Fibroblast of lung (primary cell): Measurements from ENCODE around the gene MDK. TPM values are rescaled to one million over a fixed set of nuclear protein-coding genes. Genes with fewer than 3 reads are reported as not detected.

Experiments
- DNase-seq, 2 donors: peaks; one replicate each; pipeline versions ENCODE4 v3.0.0 to v3.0.0-alpha.2; 2010; ENCODE audit warnings: low read depth in 2 of 2
- H2AFZ ChIP-seq: 2 replicates; pipeline ENCODE4 v1.5.1; 2012; ENCODE audit warnings: low read length, control low read depth, inconsistent platforms
- H3K27ac ChIP-seq: 2 replicates; pipeline ENCODE4 v1.5.1; 2011; ENCODE audit warnings: low read length, control low read depth; ENCODE audit not compliant: insufficient read depth
- H3K27me3 ChIP-seq: 2 replicates; pipeline ENCODE4 v1.5.1; 2011; ENCODE audit warnings: mild to moderate bottlenecking, low read length; ENCODE audit not compliant: control insufficient read depth, insufficient read depth
- H3K36me3 ChIP-seq: 2 replicates; pipeline ENCODE4 v1.5.1; 2011; ENCODE audit warnings: low read length; ENCODE audit not compliant: control insufficient read depth, insufficient read depth
- H3K4me1 ChIP-seq: 2 replicates; pipeline ENCODE4 v1.5.1; 2011; ENCODE audit warnings: low read length; ENCODE audit not compliant: control insufficient read depth, insufficient read depth; ENCODE audit errors: extremely low read depth
- H3K4me2 ChIP-seq: 2 replicates; pipeline ENCODE4 v1.5.1; 2011; ENCODE audit warnings: low read length, control low read depth; ENCODE audit not compliant: insufficient read depth; ENCODE audit errors: extremely low read depth
- H3K4me3 ChIP-seq, 4 experiments: fragments of 200-600 bp in 1 of 4; sonication (generic) in 1 of 4; replicated peaks in 1 of 4; 2 replicates each; pipeline ENCODE4 v1.5.1; 2011 to 2016; ENCODE audit warnings: low read length in 4 of 4, low read depth in 3 of 4, mild to moderate bottlenecking in 3 of 4, control low read depth in 2 of 4, inconsistent platforms in 1 of 4, mixed read lengths in 1 of 4; ENCODE audit not compliant: insufficient read depth in 1 of 4; ENCODE audit errors: control extremely low read depth in 1 of 4
- H3K79me2 ChIP-seq: 2 replicates; pipeline ENCODE4 v1.5.1; 2012; ENCODE audit warnings: mild to moderate bottlenecking, low read length, inconsistent platforms; ENCODE audit not compliant: control insufficient read depth, insufficient read depth
- H3K9ac ChIP-seq: 2 replicates; pipeline ENCODE4 v1.5.1; 2011; ENCODE audit warnings: mild to moderate bottlenecking, low read length, control low read depth; ENCODE audit not compliant: insufficient read depth
- H3K9me3 ChIP-seq: 2 replicates; pipeline ENCODE4 v1.5.1; 2012; ENCODE audit warnings: low read depth, low read length; ENCODE audit not compliant: control insufficient read depth, insufficient read depth
- H4K20me1 ChIP-seq: 2 replicates; pipeline ENCODE4 v1.5.1; 2011; ENCODE audit warnings: low read length; ENCODE audit not compliant: control insufficient read depth, insufficient read depth; ENCODE audit errors: extremely low read depth
- EZH2 ChIP-seq: IDR thresholded peaks from 2 replicates; pipeline ENCODE4 v1.5.1; 2012; ENCODE audit warnings: low read length, control low read depth, mild to moderate bottlenecking; ENCODE audit errors: missing control alignments
- polyA plus RNA-seq, 2 donors: library from polyadenylated mRNA; depleted of rRNA in 1 of 2; stranded (reverse) in 1 of 2; unstranded in 1 of 2; fragments of >200 nt; gene quantifications; 2 replicates each; pipeline ENCODE4 v1.2.1, GENCODE V29; 2011 to 2012; ENCODE audit warnings: missing spikeins in 1 of 2
- total RNA-seq: library from RNA; depleted of rRNA; stranded (reverse); fragments of >200 nt; gene quantifications from 2 replicates; pipeline ENCODE4 v1.2.1, GENCODE V29; 2014
- TF ChIP-seq, protein P1 (sequence below), 2 donors: IDR thresholded peaks in 1 of 2; conservative IDR thresholded peaks in 1 of 2; 1 replicate in 1 of 2; 2 replicates in 1 of 2; pipeline ENCODE4 v1.5.1; 2011 to 2012; ENCODE audit warnings: low read length in 2 of 2, control low read depth in 1 of 2, inconsistent platforms in 1 of 2, low read depth in 1 of 2, mild to moderate bottlenecking in 1 of 2

The MDK gene
- total and polyA plus RNA-seq, 2 donors (not counting 1 experiment from before 2014, with no cell fraction given): 44.6 to 131 TPM

DNA sequence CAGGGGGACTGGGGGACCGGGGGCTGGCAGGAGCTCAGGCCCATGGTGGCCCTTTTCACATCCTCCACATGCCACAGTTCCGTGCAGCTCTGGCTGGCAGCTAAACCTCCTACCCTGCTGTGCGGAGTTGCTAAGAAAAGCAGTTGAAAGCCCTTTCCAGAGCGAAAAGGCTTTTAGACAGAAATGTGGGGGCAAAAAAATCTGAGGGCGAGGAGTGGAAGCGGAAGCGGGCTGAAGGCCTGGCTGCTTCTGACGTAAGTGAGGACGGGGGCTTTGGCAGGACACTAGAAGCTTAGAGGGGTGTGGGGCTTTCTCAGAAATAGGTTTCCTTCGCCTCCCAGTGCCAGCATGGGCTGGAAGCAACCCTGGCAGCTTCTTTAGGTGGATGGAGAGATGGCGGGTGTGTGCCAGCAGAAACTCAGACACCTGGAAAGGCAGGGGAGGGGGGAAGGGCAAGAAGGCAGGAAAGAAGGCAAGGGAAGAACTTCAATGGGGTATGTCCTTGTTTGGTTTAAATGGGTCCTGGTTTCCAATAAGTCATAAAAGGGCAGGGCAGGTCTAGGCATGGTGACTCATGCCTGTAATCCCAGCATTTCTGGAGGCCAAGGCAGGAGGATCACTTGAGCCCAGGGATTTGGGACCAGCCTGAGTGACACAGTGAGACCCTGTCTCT lies 45.4 kb upstream of the MDK start:
- DNase-seq: no peak
- H3K4me2 ChIP-seq: no peak overlapping the region

DNA sequence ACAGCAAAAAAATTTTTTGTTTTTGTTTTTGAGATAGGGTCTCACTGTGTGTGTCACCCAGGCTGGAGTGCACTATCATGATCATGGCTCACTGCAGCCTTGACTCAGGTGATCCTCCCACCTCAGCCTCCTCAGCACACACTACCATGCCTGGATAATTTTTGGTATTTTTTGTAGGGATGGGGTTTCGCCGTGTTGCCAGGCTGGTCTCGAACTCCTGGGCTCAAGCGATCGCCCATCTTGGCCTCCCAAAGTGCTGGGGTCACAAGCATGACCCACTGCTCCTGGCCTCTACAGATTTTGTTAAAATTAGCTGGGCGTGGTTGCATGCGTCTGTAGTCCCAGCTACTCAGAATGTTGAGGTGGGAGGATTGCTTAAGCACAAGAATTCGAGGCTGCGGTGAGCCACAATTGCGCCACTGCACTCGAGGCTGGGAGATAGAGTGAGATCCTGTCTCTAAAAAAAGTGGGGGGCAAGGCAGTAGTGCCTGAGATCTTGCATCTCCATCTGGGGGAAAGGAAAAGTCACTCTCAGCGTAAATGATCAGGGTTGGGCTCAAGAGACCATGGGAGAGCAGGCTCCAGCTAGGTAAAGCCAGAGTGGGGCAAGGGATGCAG lies 44.8 kb upstream of the MDK start:
- no peak overlapping the region for H3K9ac ChIP-seq
- H3K4me1 ChIP-seq: peaks cover 2% of the 10 kb centered on the region
- H3K4me2 ChIP-seq: no peak overlapping the region
- H3K4me3 ChIP-seq: no peak overlapping the region
- H4K20me1 ChIP-seq: no peaks in the 10 kb centered on the region
- H3K27ac ChIP-seq: no peak overlapping the region
- H3K36me3 ChIP-seq: no peaks in the 10 kb centered on the region
- DNase-seq: peak in 1 of 2 donors; percentile 43
- H3K27me3 ChIP-seq: peaks cover 31% of the 10 kb centered on the region
- no peaks in the 10 kb centered on the region for H3K79me2 ChIP-seq
- H3K9me3 ChIP-seq: no peaks in the 10 kb centered on the region
- H2AFZ ChIP-seq: no peak overlapping the region
- TF ChIP-seq, protein P1, sequence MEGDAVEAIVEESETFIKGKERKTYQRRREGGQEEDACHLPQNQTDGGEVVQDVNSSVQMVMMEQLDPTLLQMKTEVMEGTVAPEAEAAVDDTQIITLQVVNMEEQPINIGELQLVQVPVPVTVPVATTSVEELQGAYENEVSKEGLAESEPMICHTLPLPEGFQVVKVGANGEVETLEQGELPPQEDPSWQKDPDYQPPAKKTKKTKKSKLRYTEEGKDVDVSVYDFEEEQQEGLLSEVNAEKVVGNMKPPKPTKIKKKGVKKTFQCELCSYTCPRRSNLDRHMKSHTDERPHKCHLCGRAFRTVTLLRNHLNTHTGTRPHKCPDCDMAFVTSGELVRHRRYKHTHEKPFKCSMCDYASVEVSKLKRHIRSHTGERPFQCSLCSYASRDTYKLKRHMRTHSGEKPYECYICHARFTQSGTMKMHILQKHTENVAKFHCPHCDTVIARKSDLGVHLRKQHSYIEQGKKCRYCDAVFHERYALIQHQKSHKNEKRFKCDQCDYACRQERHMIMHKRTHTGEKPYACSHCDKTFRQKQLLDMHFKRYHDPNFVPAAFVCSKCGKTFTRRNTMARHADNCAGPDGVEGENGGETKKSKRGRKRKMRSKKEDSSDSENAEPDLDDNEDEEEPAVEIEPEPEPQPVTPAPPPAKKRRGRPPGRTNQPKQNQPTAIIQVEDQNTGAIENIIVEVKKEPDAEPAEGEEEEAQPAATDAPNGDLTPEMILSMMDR (conservative IDR thresholded peaks at IDR 0.05 in 1 of 2, IDR thresholded peaks at IDR 0.05 in 1 of 2; ENCODE audit: low read depth in 1 of 2, low read length in 2 of 2): no peak
- no peak for TF ChIP-seq EZH2

More for the DNA sequence above, 45.4 kb upstream of the MDK start:
- no peak for TF ChIP-seq EZH2
- TF ChIP-seq, protein P1 (conservative IDR thresholded peaks at IDR 0.05 in 1 of 2, IDR thresholded peaks at IDR 0.05 in 1 of 2; ENCODE audit: low read depth in 1 of 2, low read length in 2 of 2): no peak
- no peaks in the 10 kb centered on the region for H3K79me2 ChIP-seq
- H3K4me1 ChIP-seq: peaks cover 2% of the 10 kb centered on the region
- H3K36me3 ChIP-seq: no peaks in the 10 kb centered on the region
- no peak overlapping the region for H2AFZ ChIP-seq
- H3K9ac ChIP-seq: no peak overlapping the region
- no peak overlapping the region for H3K4me3 ChIP-seq
- H3K27me3 ChIP-seq: peaks cover 37% of the 10 kb centered on the region
- H3K9me3 ChIP-seq: no peaks in the 10 kb centered on the region
- H4K20me1 ChIP-seq: no peaks in the 10 kb centered on the region
- no peak overlapping the region for H3K27ac ChIP-seq

- Histone ChIP-seq H3K79me2 (no peaks in the 10 kb centered on the region), H3K9ac (no peak overlapping the region), H3K27me3 (peaks cover 29% of the 10 kb centered on the region), H3K4me3 (no peak overlapping the region), H3K9me3 (no peaks in the 10 kb centered on the region), H3K27ac (no peak overlapping the region), H3K4me2 (no peak overlapping the region), H3K4me1 (peaks cover 2% of the 10 kb centered on the region), H3K36me3 (no peaks in the 10 kb centered on the region), H4K20me1 (no peaks in the 10 kb centered on the region), H2AFZ (no peak overlapping the region)
- no peak for DNase-seq
- TF ChIP-seq, protein P1 (conservative IDR thresholded peaks at IDR 0.05 in 1 of 2, IDR thresholded peaks at IDR 0.05 in 1 of 2; ENCODE audit: low read depth in 1 of 2, low read length in 2 of 2): no peak
- no peak for TF ChIP-seq EZH2
Observed at GRCh38 chr11:46337626-46338345, 43.7 kb upstream of the MDK start.
